ENCODE data around the gene JADE1. TPM values are rescaled to one million over a fixed set of nuclear protein-coding genes. Genes with fewer than 3 reads are reported as not detected.

Gene JADE1
- total RNA-seq, 1 experiment from 2014 or later = 192 TPM

- Histone ChIP-seq H4K20me1 (ENCODE audit: control insufficient read depth, insufficient read depth, insufficient read length) (no peaks in the 10 kb centered on the region), H3K14ac (ENCODE audit: insufficient read depth, low read length) (no peak overlapping the region), H4K91ac (ENCODE audit: insufficient read length, low read depth, low read length) (no peak overlapping the region), H2AK5ac (ENCODE audit: insufficient read length, low read length) (no peak overlapping the region), H3K79me2 (ENCODE audit: insufficient read depth, low read length) (no peaks in the 10 kb centered on the region), H3K23me2 (ENCODE audit: insufficient read length, low read depth, low read length, poor library complexity, severe bottlenecking) (no peaks in the 10 kb centered on the region), H2AFZ (ENCODE audit: low read length) (no peak overlapping the region), H4K8ac (replicated peaks; ENCODE audit: insufficient read length, low read depth, low read length) (no peak overlapping the region), H4K5ac (ENCODE audit: insufficient read length, low read depth, low read length) (no peak overlapping the region), H3K27me3 (ENCODE audit: insufficient read depth, low read length) (no peaks in the 10 kb centered on the region), H3K27ac (ENCODE audit: insufficient read length, low read depth, low read length) (no peak overlapping the region), H3K9me3 (ENCODE audit: control insufficient read depth, low read depth, low read length) (no peaks in the 10 kb centered on the region), H3K23ac (ENCODE audit: insufficient read length, low read depth, low read length) (no peak overlapping the region), H3K18ac (ENCODE audit: insufficient read length, low read depth, low read length) (no peak overlapping the region), H3K9ac (ENCODE audit: extremely low read depth, insufficient read length, low read length) (no peak overlapping the region), H3K4me2 (ENCODE audit: insufficient read depth, insufficient read length, low read length) (no peak overlapping the region), H2BK120ac (ENCODE audit: low read depth, low read length, poor library complexity, severe bottlenecking) (no peak overlapping the region), H3K56ac (ENCODE audit: insufficient read length, low read depth, low read length) (no peak overlapping the region), H2BK12ac (ENCODE audit: insufficient read length, low read depth, low read length) (no peak overlapping the region), H3K4me1 (ENCODE audit: insufficient read depth, low read length) (no peaks in the 10 kb centered on the region), H3K4ac (ENCODE audit: low read depth, low read length) (no peak overlapping the region), H2BK5ac (ENCODE audit: insufficient read length, low read length) (no peak overlapping the region), H3T11ph (ENCODE audit: low read length) (no peak overlapping the region), H2BK15ac (ENCODE audit: low read depth, low read length) (no peak overlapping the region), H3K79me1 (ENCODE audit: insufficient read depth, low read depth, low read length, poor library complexity, severe bottlenecking) (no peaks in the 10 kb centered on the region), H2BK20ac (ENCODE audit: low read depth, low read length, poor library complexity, severe bottlenecking) (no peak overlapping the region)
- DNase-seq = no peak
- peaks cover 11 to 12% of the 10 kb centered on the region in 2 experiments for H3K4me1 Mint-ChIP-seq
- WGBS (ENCODE audit: extremely low coverage, insufficient read length, low lambda C conversion rate) = no CpG with 5 or more reads among the region's 3 CpGs
- H3K4me3 Mint-ChIP-seq = no peak overlapping the region
- H3K27ac Mint-ChIP-seq = no peak overlapping the region
- H3K27me3 Mint-ChIP-seq (ENCODE audit: low read depth) = no peaks in the 10 kb centered on the region
- peaks cover 4 to 5% of the 10 kb centered on the region in 2 experiments for H3K9me3 Mint-ChIP-seq
- no peak for TF ChIP-seq CTCF (conservative IDR thresholded peaks at IDR 0.05)
- H3K36me3 Mint-ChIP-seq (ENCODE audit: insufficient read depth in 1 of 3, low read depth in 3 of 3) = peaks cover 0 to 4% (median 0%) of the 10 kb centered on the region in 3 experiments; a peak in 3 of 7 replicates
These were observed 38.7 kb upstream of the JADE1 start for GRCh38 chr4:128770807-128771206.

Data from H9 (cell line).